HepG2 (cell line): ENCODE data around the gene CELF2. TPM values are rescaled to one million over a fixed set of nuclear protein-coding genes. Genes with fewer than 3 reads are reported as not detected.

ENCODE experiments used
- ATAC-seq: fragments of 200-7000 bp; cut with Tn5 transposase; 3 replicates; pipeline ENCODE4 v1.9.1; 2020; ENCODE audit warnings: mild to moderate bottlenecking, moderate library complexity
- BruUV-seq: library from RNA; stranded (reverse); fragments of 400-500 nt; replicated peaks from 2 replicates; lab custom pipeline; 2021; lab: Mats Ljungman, UMichigan
- CTCF ChIA-PET: fragments of 300-600 bp; formaldehyde crosslinking; extraction: SDS; loops from one replicate; lab custom pipeline; 2021; ENCODE audit warnings: low total read pairs, inconsistent platforms, low intra/inter-chr PET ratio; lab: Yijun Ruan, JAX
- POLR2A ChIA-PET: fragments of 350-600 bp; sonication (Branson Sonifier 250); formaldehyde crosslinking; loops from one replicate; lab custom pipeline; 2020; ENCODE audit warnings: antibody characterized with exemption, inconsistent platforms; lab: Yijun Ruan, JAX
- DNase-seq: peaks from one replicate; pipeline ENCODE4 v3.0.0-alpha.2; 2015; ENCODE audit warnings: low spot score
- FAIRE-seq: peaks from 3 replicates; lab custom pipeline; 2011; peaks lifted over from hg19 to GRCh38; lab: Jason Lieb, UNC
- H2AFZ ChIP-seq: one replicate; pipeline ENCODE4 v1.6.1; 2011; ENCODE audit warnings: low read length, inconsistent platforms
- H3K27ac ChIP-seq: fragments of 300-600 bp; 3 replicates; pipeline ENCODE4 v1.8.0; 2011; ENCODE audit warnings: mixed run types, mild to moderate bottlenecking, mixed read lengths, low read length, inconsistent platforms; ENCODE audit not compliant: insufficient read depth; ENCODE audit errors: extremely low read length
- H3K27me3 ChIP-seq, 2 experiments: fragments of 200-600 bp in 1 of 2; 2 replicates in 1 of 2; 3 replicates in 1 of 2; pipeline versions ENCODE4 v1.6.0 to v1.8.0; 2011; ENCODE audit warnings: low read length in 2 of 2, mild to moderate bottlenecking in 2 of 2, moderate library complexity in 2 of 2, inconsistent platforms in 1 of 2; ENCODE audit not compliant: insufficient read depth in 2 of 2, control insufficient read depth in 1 of 2
- H3K36me3 ChIP-seq, 2 experiments: fragments of 200-600 bp in 1 of 2; replicated peaks in 1 of 2; 2 replicates in 1 of 2; 3 replicates in 1 of 2; pipeline versions ENCODE4 v1.5.1 to v1.8.0; 2011; ENCODE audit warnings: low read length in 2 of 2, inconsistent platforms in 1 of 2; ENCODE audit not compliant: insufficient read depth in 2 of 2, control insufficient read depth in 1 of 2
- H3K4me1 ChIP-seq: 2 replicates; pipeline ENCODE4 v1.5.1; 2012; ENCODE audit warnings: low read length, inconsistent platforms; ENCODE audit not compliant: insufficient read depth
- H3K4me2 ChIP-seq: 2 replicates; pipeline ENCODE4 v1.6.0; 2011; ENCODE audit warnings: low read depth, low read length, inconsistent platforms
- H3K4me3 ChIP-seq, 3 experiments: fragments of 200-600 bp in 1 of 3; sonication (generic), shearing (Covaris generic) in 1 of 3; replicated peaks in 1 of 3; 2 replicates each; pipeline ENCODE4 v1.5.1; 2011 to 2016; ENCODE audit warnings: low read length in 3 of 3, inconsistent platforms in 2 of 3, low read depth in 2 of 3, mild to moderate bottlenecking in 2 of 3, control low read depth in 1 of 3, mixed read lengths in 1 of 3; ENCODE audit not compliant: insufficient read depth in 1 of 3
- H3K79me2 ChIP-seq: one replicate; pipeline ENCODE4 v1.6.1; 2011; ENCODE audit warnings: low read length, inconsistent platforms; ENCODE audit not compliant: insufficient read depth
- H3K9ac ChIP-seq: 2 replicates; pipeline ENCODE4 v1.6.0; 2011; ENCODE audit warnings: mild to moderate bottlenecking, low read depth, low read length, inconsistent platforms; ENCODE audit not compliant: insufficient read depth
- H3K9me3 ChIP-seq: 2 replicates; pipeline ENCODE4 v1.5.1; 2012; ENCODE audit warnings: mild to moderate bottlenecking, low read length
- H4K20me1 ChIP-seq: 2 replicates; pipeline ENCODE4 v1.6.0; 2011; ENCODE audit warnings: inconsistent platforms, mild to moderate bottlenecking, low read length, moderate library complexity; ENCODE audit not compliant: insufficient read depth
- CREM ChIP-seq, 2 experiments: sonication (generic) in 1 of 2; formaldehyde crosslinking in 1 of 2; IDR thresholded peaks; 2 replicates each; pipeline versions ENCODE4 v1.4.0 to v1.6.1; 2016 to 2020; ENCODE audit warnings: antibody characterized with exemption in 1 of 2, mild to moderate bottlenecking in 1 of 2, missing genetic modification reagents in 1 of 2
- GLI4 ChIP-seq: sonication (generic); formaldehyde crosslinking; IDR thresholded peaks from 2 replicates; pipeline ENCODE4 v1.5.1; 2020; ENCODE audit warnings: missing genetic modification reagents, mild to moderate bottlenecking, moderate library complexity, borderline replicate concordance
- IKZF4 ChIP-seq: sonication (generic); formaldehyde crosslinking; IDR thresholded peaks from 2 replicates; pipeline ENCODE4 v1.5.1; 2020; ENCODE audit warnings: borderline replicate concordance, mild to moderate bottlenecking, low read depth, missing genetic modification reagents; ENCODE audit errors: not compliant biosample characterization
- MEIS2 ChIP-seq: sonication (generic); formaldehyde crosslinking; IDR thresholded peaks from 2 replicates; pipeline ENCODE4 v1.9.0; 2021; ENCODE audit warnings: mild to moderate bottlenecking, missing genetic modification reagents
- PAWR ChIP-seq: sonication (generic); formaldehyde crosslinking; IDR thresholded peaks from 2 replicates; pipeline ENCODE4 v1.4.0; 2020; ENCODE audit warnings: missing genetic modification reagents, mild to moderate bottlenecking, borderline replicate concordance
- PHF21A ChIP-seq: sonication (generic); formaldehyde crosslinking; IDR thresholded peaks from 2 replicates; pipeline ENCODE4 v1.5.0; 2020; ENCODE audit warnings: mild to moderate bottlenecking, missing genetic modification reagents
- RBM22 ChIP-seq: fragments of 200-400 bp; formaldehyde crosslinking; optimal IDR thresholded peaks from 2 replicates; pipeline ENCODE3; 2017; ENCODE audit warnings: mild to moderate bottlenecking, low read length, moderate library complexity
- U2AF1 ChIP-seq: fragments of 200-400 bp; formaldehyde crosslinking; optimal IDR thresholded peaks from 2 replicates; pipeline ENCODE3; 2017; ENCODE audit warnings: mild to moderate bottlenecking, low read depth, low read length
- ZNF737 ChIP-seq: sonication (generic); formaldehyde crosslinking; IDR thresholded peaks from 2 replicates; pipeline ENCODE4 v1.5.0; 2020; ENCODE audit warnings: missing genetic modification reagents, mild to moderate bottlenecking, borderline replicate concordance
- ZNF800 ChIP-seq: sonication (generic); formaldehyde crosslinking; IDR thresholded peaks from 2 replicates; pipeline ENCODE4 v1.4.0; 2020; ENCODE audit warnings: missing genetic modification reagents
- in situ Hi-C: cut with HindIII; loops from 2 replicates; pipeline ENCODE4 v1.10.0; 2017; ENCODE audit warnings: low pct_unique_long_range_greater_than_20kb; ENCODE audit not compliant: extremely low pct_ligation_motif_present
- intact Hi-C: fragments of 100-400 bp; cut with micrococcal nuclease; formaldehyde crosslinking; loops from one replicate; pipeline ENCODE4 v1.10.0; 2022; ENCODE audit not compliant: unreplicated experiment
- polyA plus RNA-seq, 8 experiments: library from polyadenylated mRNA; depleted of rRNA in 3 of 8; stranded (reverse) in 7 of 8; unstranded in 1 of 8; fragments of >200 nt; fragmentation: Illumina TruSeq in 4 of 8; extraction: Trizol in 4 of 8; gene quantifications; 2 replicates each; pipeline versions ENCODE4 v1.2.1 to v1.2.3, GENCODE V29; 2011 to 2016; ENCODE audit warnings: low read depth in 4 of 8, missing spikeins in 1 of 8, mixed read lengths in 1 of 8; ENCODE audit not compliant: insufficient read depth in 1 of 8
- total RNA-seq, 5 experiments: library from RNA; depleted of rRNA; stranded (reverse); fragments of >200 nt; fragmentation: Illumina TruSeq; extraction: Trizol; gene quantifications; 2 replicates each; pipeline ENCODE4 v1.2.3, GENCODE V29; 2016; ENCODE audit warnings: low read depth in 1 of 5
- TF ChIP-seq, protein P1 (sequence below): IDR thresholded peaks from 2 replicates; pipeline ENCODE4 v1.6.1; 2012; ENCODE audit warnings: low read length, improper control_type of control experiment

The CELF2 gene
- total and polyA plus RNA-seq, 2 of the 13 experiments (the other 11 are each of a cell fraction or from before 2014, with no cell fraction given), result not detected

- TF ChIP-seq ZNF800 (CRISPR knock-in tag) (no peak), PAWR (CRISPR knock-in tag) (no peak), RBM22 (no peak), IKZF4 (CRISPR knock-in tag) (no peak), ZNF737 (no peak), PHF21A (no peak)
Observed at GRCh38 chr10:11106621-11107374, 89.1 kb downstream of the CELF2 start (continued).

- no peak for FAIRE-seq
- no peak overlapping the region for H3K9ac ChIP-seq
- no peak overlapping the region for H3K4me2 ChIP-seq
- DNase-seq, result no peak
- peaks cover 0 to 10% of the 10 kb centered on the region in 2 experiments; a peak in 1 of 5 replicates for H3K27me3 ChIP-seq
- H3K79me2 ChIP-seq, result no peaks in the 10 kb centered on the region
- H3K4me1 ChIP-seq, result no peaks in the 10 kb centered on the region
- H3K36me3 ChIP-seq, result no peaks in the 10 kb centered on the region
- ATAC-seq, result no peak
- CTCF ChIA-PET, result no interaction called here
- H2AFZ ChIP-seq, result no peak overlapping the region
- no peaks in the 10 kb centered on the region for H4K20me1 ChIP-seq
- TF ChIP-seq GLI4 (CRISPR knock-in tag) (no peak), CREM (IDR thresholded peaks at IDR 0.05) (no peak), CREM (CRISPR knock-in tag; IDR thresholded peaks at IDR 0.05) (no peak), U2AF1 (no peak), MEIS2 (CRISPR knock-in tag) (no peak)
- TF ChIP-seq, protein P1, sequence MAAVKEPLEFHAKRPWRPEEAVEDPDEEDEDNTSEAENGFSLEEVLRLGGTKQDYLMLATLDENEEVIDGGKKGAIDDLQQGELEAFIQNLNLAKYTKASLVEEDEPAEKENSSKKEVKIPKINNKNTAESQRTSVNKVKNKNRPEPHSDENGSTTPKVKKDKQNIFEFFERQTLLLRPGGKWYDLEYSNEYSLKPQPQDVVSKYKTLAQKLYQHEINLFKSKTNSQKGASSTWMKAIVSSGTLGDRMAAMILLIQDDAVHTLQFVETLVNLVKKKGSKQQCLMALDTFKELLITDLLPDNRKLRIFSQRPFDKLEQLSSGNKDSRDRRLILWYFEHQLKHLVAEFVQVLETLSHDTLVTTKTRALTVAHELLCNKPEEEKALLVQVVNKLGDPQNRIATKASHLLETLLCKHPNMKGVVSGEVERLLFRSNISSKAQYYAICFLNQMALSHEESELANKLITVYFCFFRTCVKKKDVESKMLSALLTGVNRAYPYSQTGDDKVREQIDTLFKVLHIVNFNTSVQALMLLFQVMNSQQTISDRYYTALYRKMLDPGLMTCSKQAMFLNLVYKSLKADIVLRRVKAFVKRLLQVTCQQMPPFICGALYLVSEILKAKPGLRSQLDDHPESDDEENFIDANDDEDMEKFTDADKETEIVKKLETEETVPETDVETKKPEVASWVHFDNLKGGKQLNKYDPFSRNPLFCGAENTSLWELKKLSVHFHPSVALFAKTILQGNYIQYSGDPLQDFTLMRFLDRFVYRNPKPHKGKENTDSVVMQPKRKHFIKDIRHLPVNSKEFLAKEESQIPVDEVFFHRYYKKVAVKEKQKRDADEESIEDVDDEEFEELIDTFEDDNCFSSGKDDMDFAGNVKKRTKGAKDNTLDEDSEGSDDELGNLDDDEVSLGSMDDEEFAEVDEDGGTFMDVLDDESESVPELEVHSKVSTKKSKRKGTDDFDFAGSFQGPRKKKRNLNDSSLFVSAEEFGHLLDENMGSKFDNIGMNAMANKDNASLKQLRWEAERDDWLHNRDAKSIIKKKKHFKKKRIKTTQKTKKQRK, result no peak
- TF ChIP-seq, all 625 proteins: peak for 0
- POLR2A ChIA-PET, result no interaction called here
- in situ Hi-C loops (no loop called here), intact Hi-C loops (no loop called here)
- no TSS peak for BruUV-seq
- H3K9me3 ChIP-seq, result no peaks in the 10 kb centered on the region
- H3K4me3 ChIP-seq, result no peak overlapping the region
- H3K27ac ChIP-seq, result no peak overlapping the region
Observed at GRCh38 chr10:11107948-11108347, 90.3 kb downstream of the CELF2 start.
